Stimulated activated CD4-positive, alpha-beta T cell treated with anti-CD3 and anti-CD28 coated beads, Interleukin-2, amount 100 ng/mL, for 4 hours (primary cell): ENCODE data around the gene ZNF524.
A peak's percentile ranks its signal among the peaks of the same experiment; 100 is the strongest.
"Not testable (repeated sequence)": the region's sequence is repeated elsewhere in the genome, so short reads cannot be mapped to it uniquely, and the experiment has no call there.

Experiments used
- DNase-seq: peaks from one replicate; pipeline ENCODE4 v3.0.0-alpha.2; 2020; ENCODE audit warnings: low read depth

Gene ZNF524

GRCh38 chr19:55581823-55582223 is 18.3 kb upstream of the ZNF524 start:
- no peak for DNase-seq

- DNase-seq = not testable (repeated sequence)
Observed at GRCh38 chr19:55582284-55582683, 17.8 kb upstream of the ZNF524 start.

DNA sequence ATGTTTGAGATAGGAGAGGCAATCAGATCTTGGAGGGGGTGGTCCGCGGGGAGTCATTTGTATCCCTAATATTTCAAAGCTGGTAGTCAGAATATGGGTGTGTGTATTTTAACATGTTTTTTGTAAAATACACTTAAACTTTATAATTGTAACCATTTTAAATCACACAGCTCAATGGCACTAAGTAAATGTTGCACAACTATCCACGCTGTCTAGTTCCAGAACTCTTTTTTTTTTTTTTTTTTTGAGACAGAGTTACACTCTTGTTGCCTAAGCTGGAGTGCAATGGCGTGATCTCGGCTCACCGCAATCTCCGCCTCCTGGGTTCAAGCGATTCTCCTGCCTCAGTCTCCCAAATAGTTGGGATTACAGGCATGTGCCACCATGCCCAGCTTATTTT is 16.2 kb upstream of the ZNF524 start:
- not testable (repeated sequence) for DNase-seq

GRCh38 chr19:55584871-55585270 is 15.2 kb upstream of the ZNF524 start:
- no peak for DNase-seq

GRCh38 chr19:55585658-55586339 is 14.3 kb upstream of the ZNF524 start:
- DNase-seq = peak; percentile 34

DNA sequence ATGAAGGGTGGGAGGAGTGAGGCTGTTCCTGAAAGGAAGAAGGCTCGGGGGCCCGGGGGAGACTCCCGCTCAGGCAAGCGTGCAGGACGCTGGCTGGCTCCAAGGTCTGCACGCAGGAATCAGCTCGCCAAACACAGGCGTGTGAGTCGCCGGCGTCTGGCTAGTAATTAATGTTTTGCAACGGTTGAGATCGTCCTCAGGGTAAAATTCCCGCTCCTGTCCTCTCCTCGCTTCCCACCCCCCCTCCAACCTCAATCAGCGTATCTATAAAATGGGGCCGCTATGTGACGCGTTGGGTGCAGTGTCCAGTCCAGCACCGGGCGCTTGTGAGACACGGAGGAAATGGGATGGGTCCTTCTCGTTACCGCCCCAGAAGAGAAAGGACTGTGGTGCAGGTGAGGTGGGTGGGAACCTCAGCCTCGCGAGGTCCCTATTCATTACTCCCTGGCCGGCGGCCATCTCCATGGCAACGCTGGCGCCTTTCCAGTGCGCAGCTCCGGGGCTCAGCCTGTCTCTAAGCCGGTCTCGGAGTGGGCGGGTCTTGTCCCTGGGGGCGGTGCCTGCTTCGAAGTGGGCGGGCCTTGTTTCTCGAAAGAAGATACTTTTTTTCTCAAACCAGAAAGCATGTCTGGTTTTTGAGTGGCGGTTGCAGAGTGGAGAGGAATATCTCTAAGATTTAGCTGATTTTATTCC is 13.0 kb upstream of the ZNF524 start:
- peak; percentile 85 for DNase-seq

- DNase-seq = no peak
Observed at GRCh38 chr19:55588738-55589137, 11.3 kb upstream of the ZNF524 start.

DNA sequence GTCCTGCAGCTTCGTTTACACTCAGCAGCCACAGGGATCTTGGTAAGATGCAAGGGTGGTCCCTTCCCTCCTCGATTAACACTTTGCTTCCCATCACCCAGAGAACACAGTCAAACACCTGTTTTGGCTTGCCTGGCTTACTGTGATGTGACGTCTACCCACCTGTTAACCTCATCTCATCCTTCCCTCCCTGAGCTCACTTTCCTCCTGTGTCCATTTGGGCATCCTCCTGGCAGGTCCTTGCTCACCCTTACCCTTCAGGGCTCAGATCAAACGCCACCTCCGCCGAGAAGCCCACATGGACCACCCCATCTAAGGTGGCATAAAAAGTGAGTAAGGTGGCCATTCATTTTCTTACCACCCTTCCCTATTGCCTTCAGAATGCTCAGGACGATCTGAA is 10.0 kb upstream of the ZNF524 start:
- no peak for DNase-seq

GRCh38 chr19:55590617-55591016 is 9.5 kb upstream of the ZNF524 start:
- DNase-seq = no peak

- no peak for DNase-seq
Observed at GRCh38 chr19:55591555-55591954, 8.5 kb upstream of the ZNF524 start.

DNA sequence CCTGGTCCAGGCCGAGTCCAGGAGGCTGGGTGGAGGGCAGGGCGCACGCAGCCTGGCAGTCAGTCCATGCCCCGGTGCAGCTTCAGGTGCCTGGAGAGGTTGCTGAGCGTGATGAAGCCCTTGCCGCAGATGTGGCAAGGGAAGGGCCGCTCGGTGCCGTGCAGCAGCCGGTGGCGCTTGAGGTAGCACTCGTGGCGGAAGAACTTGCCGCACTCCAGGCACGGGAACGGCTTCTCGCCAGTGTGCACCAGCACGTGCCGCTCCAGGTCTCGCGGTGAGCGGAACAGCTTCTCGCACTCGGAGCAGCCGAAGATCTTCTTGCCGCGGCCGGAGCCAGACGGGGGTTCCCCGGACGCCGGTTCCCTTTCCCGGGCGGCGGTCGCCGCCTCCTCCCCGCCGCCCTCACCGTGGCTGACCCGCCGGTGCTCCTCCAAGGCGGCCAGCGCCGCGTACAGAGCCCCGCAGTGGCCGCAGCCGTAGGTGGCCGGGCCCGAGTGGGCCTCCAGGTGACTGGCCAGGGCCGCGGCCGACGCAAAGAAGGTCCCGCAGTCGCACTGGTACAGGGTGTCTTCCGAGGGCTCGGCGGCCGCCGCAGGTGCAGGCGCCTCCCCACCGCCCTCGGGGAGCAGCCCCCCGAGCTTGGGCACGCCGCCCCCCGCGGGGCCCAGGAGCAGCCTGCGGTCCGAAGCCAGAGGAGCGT is 7.5 kb upstream of the ZNF524 start:
- DNase-seq = no peak

GRCh38 chr19:55593096-55593772 is 6.9 kb upstream of the ZNF524 start:
- no peak for DNase-seq

GRCh38 chr19:55594996-55595545 is 5.0 kb upstream of the ZNF524 start:
- DNase-seq = no peak

GRCh38 chr19:55596304-55596703 is 3.8 kb upstream of the ZNF524 start:
- no peak for DNase-seq

DNA sequence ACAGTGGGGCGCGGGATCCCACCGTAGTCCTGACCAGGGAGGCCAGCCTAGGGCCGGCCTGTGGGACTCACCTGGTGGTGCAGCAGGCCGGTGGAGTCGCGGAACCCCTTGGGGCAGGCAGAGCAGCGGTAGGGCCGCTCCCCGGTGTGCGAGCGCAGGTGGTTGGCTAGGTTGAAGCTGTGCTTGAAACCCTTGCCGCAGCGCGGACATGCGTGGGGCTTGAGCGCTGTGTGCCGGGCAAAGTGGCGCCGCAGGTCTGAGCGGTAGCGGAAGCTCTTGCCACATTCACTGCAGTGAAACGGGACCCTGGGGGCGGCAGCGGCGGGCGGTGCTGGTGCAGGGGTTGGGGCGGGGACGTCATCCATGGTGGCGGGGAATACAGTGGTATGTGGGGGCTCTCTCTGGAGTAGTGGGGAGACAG is 2.6 kb upstream of the ZNF524 start:
- DNase-seq = no peak

- no peak for DNase-seq
Observed at GRCh38 chr19:55598034-55598433, 2.1 kb upstream of the ZNF524 start.

- peak; percentile 85 for DNase-seq
Observed at GRCh38 chr19:55598719-55599467, 1.2 kb upstream of the ZNF524 start.

DNA sequence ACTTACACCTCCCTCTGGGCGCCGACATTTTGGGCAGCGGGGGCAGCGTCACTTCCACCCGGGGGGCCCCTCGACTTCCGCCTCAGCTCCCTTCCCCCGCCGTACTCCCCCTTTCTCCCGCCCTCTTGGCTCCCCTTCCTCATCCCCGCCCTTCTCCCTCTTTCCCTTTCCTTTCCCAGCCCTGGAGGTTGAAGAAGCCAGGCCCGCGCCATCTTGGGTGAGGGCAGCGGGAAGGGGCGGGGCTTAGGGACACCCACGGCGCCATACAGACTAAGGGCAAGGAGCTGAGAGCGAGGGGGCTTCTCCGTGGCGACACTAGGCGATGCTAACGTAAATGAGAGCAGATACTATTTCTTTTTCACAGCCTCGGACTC is 633 bp upstream of the ZNF524 start, which contains the start of gene FIZ1:
FIZ1 (minus strand) TSS at position 50 of the 374 bp plus-strand sequence. CDS start 1,652 bp downstream, outside the sequence.
- peak; percentile 94 for DNase-seq

DNA sequence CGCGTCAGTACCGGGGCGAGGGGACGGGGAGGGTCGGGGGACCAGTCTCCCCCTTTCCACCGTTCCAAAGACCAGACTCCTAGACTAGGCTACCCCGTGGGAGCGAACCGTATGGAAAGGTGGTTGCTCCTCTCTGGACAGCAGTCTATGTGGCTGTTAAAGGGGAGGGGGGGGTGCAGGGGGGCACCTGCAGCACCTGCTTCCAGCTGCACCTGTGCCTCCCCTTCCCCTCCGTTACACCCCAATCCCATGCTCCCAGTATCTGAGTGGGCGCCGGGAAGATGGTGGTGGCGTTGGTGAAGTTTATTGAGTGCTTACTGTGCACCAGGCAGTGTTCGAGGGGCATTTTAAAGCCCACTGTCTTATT is 557 bp downstream of the ZNF524 start:
- no peak for DNase-seq

DNA sequence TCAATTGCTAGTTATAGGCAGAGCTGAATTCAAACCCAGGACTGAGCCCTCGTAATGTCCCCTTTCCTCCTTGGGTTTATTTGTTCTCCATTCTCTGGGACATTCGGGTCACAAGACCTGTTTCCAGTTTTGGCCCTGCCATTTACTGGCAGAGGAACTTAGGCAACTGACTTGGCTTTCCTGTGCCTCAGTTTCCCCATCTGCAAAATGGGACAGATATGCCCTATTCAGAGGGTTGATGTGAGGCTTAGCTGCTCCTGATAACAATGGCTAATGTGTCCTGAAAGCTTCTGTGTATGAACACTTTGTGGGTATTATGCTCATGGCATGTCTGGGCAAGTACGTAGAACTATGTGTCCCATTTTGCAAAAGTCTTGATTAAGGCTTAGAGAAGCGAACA is 996 bp downstream of the ZNF524 start:
- no peak for DNase-seq
